Measurements from ENCODE around the gene CIB4.
A peak's percentile ranks its signal among the peaks of the same experiment; 100 is the strongest.

Gene CIB4

DNA sequence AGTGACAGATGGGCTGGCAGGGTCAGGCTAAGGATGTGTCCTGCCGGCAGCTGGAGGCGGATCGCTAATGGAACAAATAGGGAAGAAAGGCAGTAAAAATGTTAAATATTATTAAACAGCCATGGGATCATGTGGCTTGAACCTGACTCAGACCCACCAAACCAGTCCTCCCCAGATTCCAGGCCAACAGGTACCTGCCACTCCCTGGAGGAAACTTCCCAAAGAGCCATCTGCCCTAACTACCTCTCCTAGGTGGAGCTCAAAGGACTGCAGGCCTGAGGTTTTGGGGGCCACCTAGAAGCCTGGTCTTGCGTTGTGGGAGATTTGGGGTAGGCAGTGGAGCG is 34.3 kb downstream of the CIB4 start:
- DNase-seq (ENCODE audit: low read depth): no peak

DNA sequence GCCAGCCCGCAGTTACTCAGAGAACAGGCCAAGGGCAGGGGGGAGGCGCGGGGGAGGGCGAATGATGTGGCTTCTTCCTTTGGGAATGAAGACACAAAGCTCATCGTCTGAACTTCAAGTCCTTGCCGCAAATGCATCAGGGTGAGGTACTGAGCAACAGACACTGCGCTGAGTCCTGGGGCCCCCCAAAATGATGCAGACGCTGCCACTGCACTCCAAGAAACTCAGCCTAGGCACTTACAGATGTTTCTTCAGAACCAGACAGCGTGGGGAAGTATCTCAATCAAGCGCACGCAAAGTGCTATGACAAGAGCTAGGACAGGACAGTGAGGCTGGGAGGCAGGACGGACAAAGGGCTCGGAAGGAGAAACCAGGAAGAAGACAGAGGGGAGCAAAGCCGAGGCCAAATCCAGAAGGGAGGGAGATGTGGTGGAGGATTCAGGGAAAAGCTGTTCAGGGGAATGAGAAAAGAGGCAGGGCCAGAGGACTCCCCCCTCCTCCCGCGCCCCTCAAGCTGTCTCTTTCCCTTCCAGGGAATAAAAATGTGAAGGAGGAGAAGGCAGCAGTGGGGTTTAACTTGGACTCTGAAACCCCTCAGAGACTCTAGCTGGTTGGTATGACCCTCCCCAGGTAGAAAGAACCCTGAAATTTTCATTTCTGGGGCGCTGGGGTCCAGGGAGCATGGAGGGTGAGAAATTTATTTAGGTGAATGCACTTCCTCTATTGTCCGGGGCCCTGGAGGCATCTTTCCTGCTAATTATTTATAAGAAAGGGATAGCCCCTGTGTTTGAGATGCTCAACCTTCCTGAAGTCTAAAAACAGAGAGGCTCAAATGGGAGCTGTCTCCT is 34.9 kb downstream of the CIB4 start:
- no peak for DNase-seq (ENCODE audit: low read depth)

DNA sequence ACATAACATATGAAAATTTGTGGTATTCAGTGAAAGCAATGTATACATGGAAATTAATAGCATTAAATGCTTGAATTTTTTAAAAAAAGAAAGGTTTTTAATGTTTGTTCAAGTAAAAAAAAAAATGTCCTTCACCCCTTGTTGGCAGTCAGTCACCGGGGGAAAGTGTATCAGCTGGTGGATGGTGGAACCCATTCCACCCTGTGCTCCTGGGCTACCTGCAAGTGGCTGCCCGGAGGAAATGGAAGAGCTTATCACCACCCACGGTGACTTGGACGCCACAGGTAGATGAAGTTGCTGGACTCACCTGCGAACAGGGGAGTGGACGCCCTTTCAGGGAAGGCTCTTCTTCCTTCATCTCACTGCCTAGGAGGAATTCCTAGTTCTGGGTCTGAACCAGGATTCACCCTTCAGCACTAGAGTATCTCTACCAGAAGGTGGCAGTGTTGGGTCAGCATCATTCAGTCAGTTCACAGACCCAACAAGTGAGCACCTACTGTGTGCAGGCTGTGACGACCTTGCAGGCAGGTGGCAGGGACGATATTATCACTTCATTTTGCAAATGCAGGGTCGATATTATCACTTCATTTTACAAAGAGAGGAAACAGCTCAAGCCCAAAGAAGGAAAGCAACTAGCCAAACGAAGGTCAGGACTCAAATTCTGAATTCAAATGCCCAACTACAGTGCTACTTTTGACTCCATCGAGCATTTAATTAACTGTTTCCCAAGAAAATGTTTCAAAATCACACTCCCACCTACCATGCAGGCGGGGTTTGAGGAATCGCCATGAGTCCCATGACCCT is 35.8 kb downstream of the CIB4 start:
- peak; percentile 13 for DNase-seq (ENCODE audit: low read depth)

DNA sequence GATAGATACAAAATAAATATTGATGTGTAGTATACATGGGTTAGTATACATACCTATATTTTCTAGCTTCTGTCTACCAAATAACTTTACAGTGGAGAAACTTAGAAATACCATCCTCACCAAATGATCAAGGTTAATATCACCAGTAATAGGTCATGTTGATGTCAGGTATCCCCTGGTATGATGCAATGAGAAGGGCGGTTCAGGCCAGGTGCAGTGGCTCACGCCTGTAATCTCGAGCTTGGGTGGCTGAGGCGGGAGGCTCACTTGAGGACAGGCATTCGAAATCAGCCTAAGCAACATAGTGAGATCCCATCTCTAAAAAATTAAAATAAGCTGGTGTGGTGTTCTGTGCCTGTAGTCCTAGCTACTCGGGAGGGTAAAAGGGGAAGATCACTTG is 38.6 kb downstream of the CIB4 start:
- no peak for DNase-seq (ENCODE audit: low read depth)

DNA sequence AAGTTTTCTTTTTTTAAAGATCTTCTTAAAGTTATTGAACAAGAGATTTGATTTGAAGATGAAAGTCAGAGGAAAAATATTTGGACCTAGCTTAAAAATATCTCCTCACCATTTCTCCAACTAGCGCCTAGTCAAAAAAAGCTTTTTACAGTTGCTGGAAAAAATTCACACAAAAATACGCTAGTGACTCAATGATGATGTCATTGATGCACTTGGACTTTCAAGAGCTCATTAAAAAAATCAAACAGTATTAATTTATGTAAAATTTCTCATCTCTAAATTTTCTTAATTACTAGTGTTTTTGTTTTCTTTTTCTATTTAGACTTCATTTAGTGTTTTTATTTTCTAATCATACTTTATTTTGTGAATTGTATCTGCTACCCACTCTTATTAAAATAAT is 41.8 kb downstream of the CIB4 start:
- no peak for DNase-seq (ENCODE audit: low read depth)

DNA sequence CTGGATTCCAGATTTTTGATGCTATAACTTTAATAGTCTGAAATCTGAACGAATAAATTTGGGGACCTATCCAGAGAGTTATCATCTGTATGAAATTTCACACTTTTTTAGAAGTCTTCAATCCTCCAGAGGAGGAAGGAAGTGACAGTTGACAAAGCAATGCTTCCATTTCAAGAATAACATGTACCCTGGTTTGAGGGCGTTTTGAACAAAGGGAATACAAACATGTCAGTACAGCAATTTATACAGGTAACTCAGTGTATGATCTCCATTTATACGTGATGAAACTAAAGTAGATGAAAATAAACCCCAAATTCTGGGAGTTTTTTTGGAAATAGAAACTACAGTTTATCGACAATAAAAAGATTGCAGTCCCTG is 42.2 kb downstream of the CIB4 start:
- DNase-seq (ENCODE audit: low read depth): no peak

DNA sequence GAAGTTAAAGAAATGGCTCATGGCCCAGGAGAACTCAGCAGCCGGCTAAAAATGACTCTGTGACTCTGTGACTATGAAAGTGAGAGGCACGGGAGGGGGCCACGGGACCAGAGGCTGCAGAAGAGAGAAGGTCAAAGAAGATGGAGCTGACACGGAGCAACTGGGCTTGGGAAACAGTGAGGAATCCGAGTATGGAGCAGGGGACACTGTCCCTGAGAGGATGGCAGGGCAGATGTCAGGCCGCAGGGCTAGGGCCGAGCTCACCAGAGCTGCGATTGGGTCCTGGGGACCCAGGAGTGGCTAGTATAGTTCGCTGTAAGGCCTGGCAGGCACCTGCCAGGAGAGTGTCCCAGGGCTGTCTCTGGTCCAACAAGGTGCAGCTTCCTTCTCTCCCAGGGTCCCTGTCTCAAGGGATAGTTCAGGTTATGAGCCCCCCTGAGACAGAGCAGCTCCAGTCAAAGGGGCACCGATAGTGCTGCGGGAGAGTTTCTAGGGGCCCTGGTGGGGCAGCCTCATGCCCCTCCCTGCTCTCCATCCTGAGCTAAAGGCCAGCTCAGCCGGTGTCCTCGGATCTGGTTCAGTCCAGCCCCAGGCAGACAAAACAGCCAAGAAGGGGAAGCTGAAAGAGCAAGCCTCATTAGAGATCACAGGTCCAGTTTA is 42.7 kb downstream of the CIB4 start:
- DNase-seq (ENCODE audit: low read depth): no peak

DNA sequence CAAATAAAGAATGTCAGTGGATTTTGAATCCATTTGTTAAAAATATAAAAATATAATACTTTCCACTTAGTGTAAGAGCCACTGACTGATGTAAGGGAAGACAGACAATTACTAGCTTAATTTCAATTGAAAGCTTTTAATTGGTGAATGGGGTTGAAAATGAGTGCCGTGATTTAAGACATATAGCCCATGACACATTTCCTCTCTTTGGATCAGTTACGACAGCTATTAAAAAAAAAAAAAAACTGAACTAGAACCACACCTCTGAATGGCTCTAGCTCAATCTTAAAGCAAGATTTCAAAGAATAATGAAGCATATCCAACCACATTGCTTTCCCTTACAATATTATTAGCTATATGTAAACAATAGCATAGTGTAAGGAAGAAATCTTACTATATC is 44.0 kb downstream of the CIB4 start:
- DNase-seq (ENCODE audit: low read depth): no peak

DNA sequence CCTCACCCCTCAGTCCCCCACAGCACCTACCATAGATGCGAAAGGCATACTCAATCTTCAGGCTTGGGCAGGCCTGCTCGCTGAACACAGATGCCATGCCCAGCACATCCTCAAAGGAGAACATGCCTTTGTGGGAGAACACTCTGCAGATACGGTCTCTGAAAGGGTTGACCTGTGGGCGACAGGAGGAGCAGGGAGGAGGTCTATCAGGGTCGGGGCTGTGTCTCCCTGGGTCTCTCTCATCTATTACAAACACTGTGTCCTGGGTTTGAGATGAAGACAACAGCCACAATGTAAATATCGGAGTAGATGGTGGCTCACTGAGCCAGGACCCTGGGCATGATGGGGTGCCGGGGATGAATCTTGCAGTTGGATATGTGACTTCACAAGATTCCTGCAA is 46.0 kb downstream of the CIB4 start:
- no peak for DNase-seq (ENCODE audit: low read depth)

DNA sequence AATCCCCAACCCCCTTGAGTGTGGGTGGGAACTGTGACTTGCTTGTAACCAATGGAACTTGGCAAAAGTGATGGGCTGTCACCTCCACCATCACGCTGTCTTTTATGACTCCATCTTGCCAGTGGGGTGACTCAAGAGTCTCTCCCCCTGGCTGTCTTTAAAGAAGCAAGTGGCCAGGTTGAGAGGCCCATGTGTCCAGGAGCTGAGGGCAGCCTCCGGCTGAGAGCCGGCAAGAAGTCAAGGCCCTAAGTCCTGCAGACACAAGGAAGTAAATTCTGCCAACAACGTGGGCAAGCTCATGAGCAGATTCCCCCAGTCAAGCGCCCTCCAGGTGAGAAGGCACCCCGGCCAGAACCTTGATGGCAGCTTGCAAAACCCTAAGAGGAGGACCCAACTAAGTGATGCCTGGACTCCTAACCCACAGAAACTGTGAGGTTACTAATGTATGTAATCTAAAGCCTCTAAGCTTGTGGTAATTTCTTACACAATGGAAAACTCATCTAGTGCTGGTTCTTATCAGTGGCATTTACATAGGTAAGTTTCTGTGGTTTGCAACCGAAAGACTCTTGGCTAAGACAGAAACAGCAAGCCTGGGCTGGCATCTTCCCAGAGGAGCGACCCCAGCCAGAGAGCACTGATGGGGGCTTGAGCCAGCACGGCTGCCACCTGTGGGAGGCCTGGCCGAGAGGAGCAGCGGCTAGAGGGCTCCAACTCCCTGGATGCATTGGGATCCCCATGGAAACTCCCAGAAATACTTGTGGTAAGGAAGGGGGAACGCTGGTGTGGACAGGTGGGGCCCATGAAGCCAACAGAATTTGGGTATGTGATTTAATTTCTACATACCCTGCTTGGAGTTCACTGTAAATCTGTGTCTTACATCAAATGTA is 49.3 kb downstream of the CIB4 start:
- DNase-seq (ENCODE audit: low read depth): no peak

DNA sequence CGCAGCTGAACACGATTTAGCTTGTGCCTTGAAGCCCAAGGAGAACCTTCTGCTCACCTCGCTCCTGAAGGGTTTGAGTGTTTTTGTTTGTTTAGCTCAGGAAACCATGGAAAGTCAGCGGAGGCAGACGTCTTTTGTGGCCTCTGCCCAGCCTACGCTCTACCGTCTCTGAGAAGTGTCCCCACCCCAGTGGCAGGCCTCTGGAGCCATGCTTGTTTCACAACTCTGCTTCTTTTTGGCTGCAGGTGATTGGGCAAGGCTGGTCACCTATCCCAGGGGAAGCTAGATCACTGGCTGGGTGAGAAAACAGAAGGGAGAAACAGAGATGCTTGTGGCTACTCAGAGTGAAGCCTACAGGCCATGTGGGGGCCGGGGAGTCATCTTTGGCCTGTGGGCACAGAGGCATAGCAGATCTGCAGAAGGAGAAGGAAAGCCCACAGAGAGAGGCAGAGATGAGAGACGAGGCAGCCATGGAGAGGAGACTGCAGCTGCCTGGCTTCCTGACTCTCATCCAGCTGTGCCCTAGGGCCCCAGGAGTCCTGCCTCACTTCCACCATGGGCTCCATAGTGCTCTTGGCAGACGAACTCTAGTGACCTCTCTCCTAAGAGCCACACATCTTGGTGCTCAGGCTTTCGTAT is 50.1 kb downstream of the CIB4 start:
- no peak for DNase-seq (ENCODE audit: low read depth)

DNA sequence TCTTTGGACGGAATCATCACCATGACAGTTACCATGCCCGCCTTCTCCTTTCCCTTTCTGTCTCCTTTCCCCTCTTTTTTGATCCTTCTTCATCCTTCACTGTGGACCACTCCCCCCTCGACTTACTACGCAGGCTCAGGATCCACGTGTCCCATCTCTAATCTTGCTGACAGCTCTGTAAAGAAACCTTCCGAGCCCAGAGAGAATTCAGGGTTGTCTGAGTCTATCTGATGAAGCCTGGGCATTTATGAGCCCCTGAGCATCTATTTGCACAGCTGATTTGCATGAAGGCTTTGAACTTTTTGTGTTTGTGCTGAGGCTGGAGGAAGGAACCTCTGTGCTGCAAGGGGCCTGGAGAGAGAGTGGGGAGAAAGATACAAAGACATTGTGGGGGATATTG is 50.7 kb downstream of the CIB4 start:
- no peak for DNase-seq (ENCODE audit: low read depth)

DNA sequence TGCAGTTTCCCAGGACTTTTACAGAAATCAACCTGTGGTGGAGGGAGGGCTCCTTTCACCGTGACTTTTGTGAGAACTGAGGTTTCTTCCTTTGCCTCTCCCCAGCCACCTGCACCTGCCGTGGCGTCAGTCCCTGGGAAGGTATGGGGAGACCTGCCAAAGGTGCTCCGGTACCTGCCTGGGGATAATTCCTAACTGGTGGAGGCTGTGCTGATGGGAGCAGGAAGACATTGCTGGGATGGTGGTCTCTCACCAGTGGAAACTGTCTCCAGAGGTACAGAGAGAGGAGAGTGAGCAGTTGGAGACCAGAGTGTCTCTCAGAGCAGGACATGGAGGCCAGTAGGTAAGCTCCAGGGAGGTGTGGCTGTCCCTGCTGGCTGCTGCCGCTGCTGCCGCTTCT is 52.6 kb downstream of the CIB4 start:
- no peak for DNase-seq (ENCODE audit: low read depth)

DNA sequence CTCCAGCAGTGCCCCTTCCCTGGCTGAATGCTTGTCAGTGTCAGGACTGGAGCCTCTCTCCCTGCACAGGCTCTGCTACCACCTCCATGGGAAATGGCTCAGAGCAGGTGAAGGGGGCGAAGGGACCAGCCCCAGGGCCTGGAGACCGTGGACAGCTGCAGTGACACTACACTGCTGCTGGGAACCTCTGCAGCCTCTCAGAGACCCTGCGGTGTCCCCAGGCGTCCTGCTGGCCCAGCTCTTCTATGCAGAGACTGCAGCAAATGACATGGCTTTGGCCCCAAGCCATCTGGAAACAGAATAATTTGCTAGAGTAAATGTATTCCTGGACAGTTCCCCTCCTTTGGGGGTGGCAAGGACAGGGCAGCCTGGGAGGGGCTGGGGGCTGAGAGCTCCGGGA is 53.2 kb downstream of the CIB4 start:
- no peak for DNase-seq (ENCODE audit: low read depth)

DNA sequence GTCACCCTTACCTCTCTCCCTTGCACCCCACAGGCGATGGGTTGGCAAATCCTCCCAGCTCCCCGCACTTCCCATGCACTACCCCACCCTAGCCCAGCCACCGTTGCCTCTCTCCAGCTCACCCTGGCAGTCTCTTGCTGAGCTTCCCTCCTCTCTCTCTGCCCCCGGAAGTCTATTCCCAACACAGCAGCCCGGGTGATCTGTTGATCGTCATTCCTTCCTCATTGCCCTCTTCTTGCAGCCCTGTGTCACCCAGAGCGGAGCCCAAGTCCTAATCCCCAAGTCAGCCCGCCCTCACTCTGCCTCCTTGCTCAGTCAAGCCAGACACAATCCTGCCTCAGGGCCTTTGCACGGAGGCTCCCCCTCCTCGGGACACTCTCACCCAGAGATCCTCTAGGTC is 55.2 kb downstream of the CIB4 start:
- no peak for DNase-seq (ENCODE audit: low read depth)

DNA sequence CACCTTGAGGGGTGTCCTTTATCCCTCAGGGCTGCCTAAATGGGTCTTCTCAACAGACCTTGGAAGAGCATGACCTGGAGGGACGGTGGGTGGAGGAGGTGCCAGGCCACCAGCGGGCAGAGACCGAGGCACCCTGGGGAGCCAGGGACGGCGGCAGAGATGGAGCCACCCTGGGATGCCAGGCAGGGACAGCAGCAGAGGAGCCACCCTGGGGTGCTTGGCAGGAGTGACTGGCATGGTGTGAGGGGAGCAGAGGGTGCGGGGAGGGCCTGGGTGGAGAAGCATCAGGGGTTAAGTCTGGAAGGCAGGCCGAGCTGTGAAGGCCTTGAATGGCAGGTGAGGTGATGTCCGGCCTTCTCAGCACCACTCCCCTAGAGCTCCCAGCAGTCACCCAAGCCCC is 56.1 kb downstream of the CIB4 start:
- no peak for DNase-seq (ENCODE audit: low read depth)

DNA sequence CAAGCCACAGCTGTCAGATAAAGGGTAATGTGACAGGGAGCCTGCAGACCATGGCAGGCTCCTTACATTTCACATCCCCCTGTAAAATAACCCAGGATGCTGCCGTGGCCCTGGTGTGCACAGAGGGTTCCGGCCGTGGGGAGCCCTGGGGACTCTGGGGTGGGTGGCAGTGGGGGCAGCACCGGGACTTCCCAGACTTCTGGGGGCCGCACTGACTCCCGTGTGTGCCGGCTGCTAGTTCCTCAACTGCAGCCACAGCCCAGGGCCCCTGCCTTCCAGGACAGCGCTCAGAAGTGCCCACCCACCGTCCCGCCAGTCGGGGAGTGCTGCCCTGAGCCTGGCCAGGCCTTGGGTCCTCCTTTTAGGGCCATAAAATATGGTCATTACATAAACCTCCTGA is 56.5 kb downstream of the CIB4 start:
- DNase-seq (ENCODE audit: low read depth): no peak

DNA sequence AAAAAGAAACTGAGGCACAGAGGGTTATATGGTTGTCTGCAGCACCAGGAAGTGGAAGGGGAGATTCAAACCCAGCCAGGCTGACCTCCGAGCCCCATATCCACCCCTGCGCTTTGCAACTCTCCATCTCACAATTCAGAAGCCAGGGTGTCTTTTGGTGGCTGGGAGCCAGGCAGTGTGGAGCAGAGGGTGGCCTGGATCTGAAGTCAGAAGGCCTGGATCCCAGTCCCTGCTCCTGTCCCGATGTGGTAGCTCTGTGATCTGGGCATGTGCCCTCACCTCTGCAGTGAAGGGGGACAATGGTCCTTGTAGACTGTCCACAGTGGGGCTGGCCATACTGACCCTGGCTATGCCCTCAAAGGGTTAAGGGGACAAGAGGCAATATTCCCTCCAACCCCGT is 57.0 kb downstream of the CIB4 start:
- no peak for DNase-seq (ENCODE audit: low read depth)

DNA sequence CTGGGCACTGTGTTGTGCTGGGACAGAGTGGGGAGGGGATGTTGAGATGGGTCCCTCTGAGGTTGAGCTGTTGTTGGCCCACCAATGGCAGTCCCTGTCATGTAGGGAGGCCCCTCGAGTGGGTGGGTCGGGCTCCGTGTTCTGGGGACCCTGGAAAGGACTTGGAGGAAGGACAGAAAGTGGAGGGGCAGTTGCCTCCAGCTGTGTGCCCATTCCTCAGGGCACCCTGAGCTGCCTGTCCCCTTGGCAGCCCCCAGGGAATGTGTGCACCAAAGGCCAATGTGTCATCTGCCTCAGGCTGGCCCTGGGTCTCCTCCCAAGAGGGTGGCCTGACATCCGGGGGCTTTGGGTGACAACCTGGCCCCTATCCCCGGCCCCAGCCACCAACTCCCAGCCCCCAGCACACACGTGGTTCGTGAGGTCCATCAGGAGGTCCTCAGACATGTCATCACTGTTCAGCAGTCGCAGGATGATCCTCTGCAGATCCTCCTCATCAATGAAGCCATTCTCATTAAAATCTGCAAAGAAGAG is 57.7 kb downstream of the CIB4 start:
- no peak for DNase-seq (ENCODE audit: low read depth)

DNA sequence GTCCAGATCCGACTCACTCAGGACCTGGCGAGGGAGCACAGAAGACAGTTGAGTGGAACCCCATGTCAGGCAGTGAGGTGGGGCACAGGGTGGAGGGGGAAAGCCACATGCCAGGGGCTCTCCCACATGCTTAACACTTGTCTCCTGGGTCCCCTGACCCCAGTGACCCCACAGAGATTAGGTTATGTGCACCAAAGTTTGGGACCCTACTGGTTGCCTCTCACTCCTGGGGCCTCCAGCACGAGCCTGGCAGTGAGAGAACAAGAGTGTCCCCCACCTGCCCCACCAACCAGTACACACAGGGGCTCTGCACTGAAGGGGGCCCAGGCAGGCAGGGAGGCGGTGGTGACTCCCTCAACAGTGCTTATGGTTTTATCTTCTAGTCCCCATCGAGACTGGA is 58.3 kb downstream of the CIB4 start:
- no peak for DNase-seq (ENCODE audit: low read depth)
